Gastroesophageal sphincter (tissue), 3 donors: ENCODE data around the gene RAP1GAP2.

Experiments
- POLR2A ChIP-seq, 2 donors: fragments of 450-650 bp; IDR thresholded peaks; one replicate each; pipeline ENCODE4 v1.6.1; 2017; ENCODE audit warnings: antibody characterized with exemption in 2 of 2, mild to moderate bottlenecking in 2 of 2, moderate library complexity in 1 of 2
- POLR2AphosphoS5 ChIP-seq: sonication (generic); formaldehyde crosslinking; IDR thresholded peaks from one replicate; pipeline ENCODE4 v1.6.1; 2017; ENCODE audit warnings: antibody characterized with exemption
- TF ChIP-seq, protein P1 (sequence below), 4 experiments: fragments of 200-600 bp in 2 of 4; fragments of 450-650 bp in 2 of 4; sonication (generic) in 1 of 4; IDR thresholded peaks; one replicate each; pipeline ENCODE4 v1.5.1; 2017 to 2019; ENCODE audit warnings: antibody characterized with exemption in 4 of 4, mild to moderate bottlenecking in 2 of 4, moderate library complexity in 2 of 4

GRCh38 chr17:3027786-3028532 is 231.7 kb downstream of the RAP1GAP2 start:
- TF ChIP-seq, protein P1, sequence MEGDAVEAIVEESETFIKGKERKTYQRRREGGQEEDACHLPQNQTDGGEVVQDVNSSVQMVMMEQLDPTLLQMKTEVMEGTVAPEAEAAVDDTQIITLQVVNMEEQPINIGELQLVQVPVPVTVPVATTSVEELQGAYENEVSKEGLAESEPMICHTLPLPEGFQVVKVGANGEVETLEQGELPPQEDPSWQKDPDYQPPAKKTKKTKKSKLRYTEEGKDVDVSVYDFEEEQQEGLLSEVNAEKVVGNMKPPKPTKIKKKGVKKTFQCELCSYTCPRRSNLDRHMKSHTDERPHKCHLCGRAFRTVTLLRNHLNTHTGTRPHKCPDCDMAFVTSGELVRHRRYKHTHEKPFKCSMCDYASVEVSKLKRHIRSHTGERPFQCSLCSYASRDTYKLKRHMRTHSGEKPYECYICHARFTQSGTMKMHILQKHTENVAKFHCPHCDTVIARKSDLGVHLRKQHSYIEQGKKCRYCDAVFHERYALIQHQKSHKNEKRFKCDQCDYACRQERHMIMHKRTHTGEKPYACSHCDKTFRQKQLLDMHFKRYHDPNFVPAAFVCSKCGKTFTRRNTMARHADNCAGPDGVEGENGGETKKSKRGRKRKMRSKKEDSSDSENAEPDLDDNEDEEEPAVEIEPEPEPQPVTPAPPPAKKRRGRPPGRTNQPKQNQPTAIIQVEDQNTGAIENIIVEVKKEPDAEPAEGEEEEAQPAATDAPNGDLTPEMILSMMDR (IDR thresholded peaks at IDR 0.05): no peak
- TF ChIP-seq POLR2A (IDR thresholded peaks at IDR 0.05): no peak
- TF ChIP-seq POLR2AphosphoS5: no peak
